HG03196 (cell line): ENCODE results near the gene RPS3.
"Not testable (repeated sequence)": the region's sequence is repeated elsewhere in the genome, so short reads cannot be mapped to it uniquely, and the experiment has no call there.

Experiments used
- ATAC-seq: cut with Tn5 transposase; IDR thresholded peaks from one replicate; pipeline ENCODE4 v1.9.1; 2021; ENCODE audit not compliant: unreplicated experiment

The RPS3 gene

GRCh38 chr11:75378776-75379175, 20.5 kb upstream of the RPS3 start:
- not testable (repeated sequence) for ATAC-seq

- ATAC-seq = no peak
Observed at GRCh38 chr11:75380245-75380644, 19.1 kb upstream of the RPS3 start.

GRCh38 chr11:75380716-75381420, 18.4 kb upstream of the RPS3 start:
- no peak for ATAC-seq

GRCh38 chr11:75383246-75383645, 16.1 kb upstream of the RPS3 start:
- no peak for ATAC-seq

- ATAC-seq = no peak
Observed at GRCh38 chr11:75384438-75385080, 14.8 kb upstream of the RPS3 start.

GRCh38 chr11:75386942-75387630, 12.2 kb upstream of the RPS3 start:
- ATAC-seq = no peak

GRCh38 chr11:75387736-75388294, 11.5 kb upstream of the RPS3 start:
- ATAC-seq = no peak

- ATAC-seq = no peak
Observed at GRCh38 chr11:75388386-75389275, 10.7 kb upstream of the RPS3 start.

GRCh38 chr11:75389276-75389605, 10.1 kb upstream of the RPS3 start:
- no peak for ATAC-seq

GRCh38 chr11:75389925-75390324, 9.4 kb upstream of the RPS3 start:
- no peak for ATAC-seq

GRCh38 chr11:75394085-75394840, 5.1 kb upstream of the RPS3 start:
- ATAC-seq = no peak

- ATAC-seq = no peak
Observed at GRCh38 chr11:75398906-75399305, 412 bp upstream of the RPS3 start.

- no peak for ATAC-seq
Observed at GRCh38 chr11:75400146-75400865, 988 bp downstream of the RPS3 start.

GRCh38 chr11:75402002-75402773, 2.9 kb downstream of the RPS3 start:
- ATAC-seq = no peak

- no peak for ATAC-seq
Observed at GRCh38 chr11:75403037-75403436, 3.7 kb downstream of the RPS3 start.

- no peak for ATAC-seq
Observed at GRCh38 chr11:75403983-75404658, 4.8 kb downstream of the RPS3 start.

GRCh38 chr11:75406338-75406777, 7.0 kb downstream of the RPS3 start:
- no peak for ATAC-seq

- no peak for ATAC-seq
Observed at GRCh38 chr11:75408957-75409219, 9.6 kb downstream of the RPS3 start.
